Lower leg skin (tissue), 4 donors: ENCODE results near the gene KLHL40. TPM values are rescaled to one million over a fixed set of nuclear protein-coding genes. Genes with fewer than 3 reads are reported as not detected.

Experiments
- DNase-seq, 2 donors: peaks; one replicate each; pipeline ENCODE4 v3.0.0-alpha.2; 2019; ENCODE audit warnings: low spot score in 2 of 2
- H3K4me3 ChIP-seq: fragments of 200-600 bp; sonication (generic); 2 replicates; pipeline ENCODE4 v1.5.1; 2017; ENCODE audit warnings: mild to moderate bottlenecking, low read depth; ENCODE audit not compliant: poor library complexity, severe bottlenecking
- POLR2A ChIP-seq, 2 donors: fragments of 450-650 bp; IDR thresholded peaks; one replicate each; pipeline ENCODE4 v1.6.1; 2016 to 2017; ENCODE audit warnings: antibody characterized with exemption in 2 of 2, mild to moderate bottlenecking in 1 of 2, moderate library complexity in 1 of 2
- WGBS, 2 donors: methylation state at CpG; one replicate each; pipeline ENCODE4 v1.1.5; 2018; 5-methylcytosine and 5-hydroxymethylcytosine counted together
- intact Hi-C: fragments of 100-400 bp; cut with DNase I; formaldehyde crosslinking; loops from one replicate; pipeline ENCODE4 v1.15.0; 2023; ENCODE audit warnings: low total_unique reads
- total RNA-seq, 4 donors: library from RNA; depleted of rRNA; stranded (reverse); fragments of >200 nt; gene quantifications; one replicate each; pipeline ENCODE4 v1.1.0, GENCODE V29; 2016
- TF ChIP-seq, protein P1 (sequence below), 3 donors: fragments of 450-650 bp; IDR thresholded peaks; one replicate each; pipeline ENCODE4 v1.5.1; 2016; ENCODE audit warnings: antibody characterized with exemption in 3 of 3, mild to moderate bottlenecking in 3 of 3, moderate library complexity in 2 of 3

Gene KLHL40
- total RNA-seq, 4 donors from 2014 or later, result not detected

DNA sequence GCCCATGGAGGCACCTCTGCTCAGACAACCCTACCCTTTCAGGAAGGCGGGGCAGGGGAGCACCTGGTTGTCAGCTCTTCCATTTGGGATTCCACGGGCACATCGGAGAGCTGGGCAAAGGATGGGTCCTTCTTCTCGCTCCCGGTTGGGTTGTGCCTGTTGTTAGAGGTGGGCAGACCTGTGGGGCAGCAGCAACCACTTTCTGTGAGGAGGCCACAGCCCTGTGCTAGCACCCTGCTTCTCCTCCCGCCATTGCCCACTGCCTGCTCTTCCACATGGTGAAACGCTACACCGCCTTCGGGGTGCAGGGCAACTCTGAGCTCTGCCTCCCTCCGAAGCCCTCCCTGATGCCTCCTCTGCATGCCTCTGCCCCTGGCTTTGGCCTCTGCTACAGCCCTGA, 24.3 kb downstream of the KLHL40 start:
- TF ChIP-seq, protein P1, sequence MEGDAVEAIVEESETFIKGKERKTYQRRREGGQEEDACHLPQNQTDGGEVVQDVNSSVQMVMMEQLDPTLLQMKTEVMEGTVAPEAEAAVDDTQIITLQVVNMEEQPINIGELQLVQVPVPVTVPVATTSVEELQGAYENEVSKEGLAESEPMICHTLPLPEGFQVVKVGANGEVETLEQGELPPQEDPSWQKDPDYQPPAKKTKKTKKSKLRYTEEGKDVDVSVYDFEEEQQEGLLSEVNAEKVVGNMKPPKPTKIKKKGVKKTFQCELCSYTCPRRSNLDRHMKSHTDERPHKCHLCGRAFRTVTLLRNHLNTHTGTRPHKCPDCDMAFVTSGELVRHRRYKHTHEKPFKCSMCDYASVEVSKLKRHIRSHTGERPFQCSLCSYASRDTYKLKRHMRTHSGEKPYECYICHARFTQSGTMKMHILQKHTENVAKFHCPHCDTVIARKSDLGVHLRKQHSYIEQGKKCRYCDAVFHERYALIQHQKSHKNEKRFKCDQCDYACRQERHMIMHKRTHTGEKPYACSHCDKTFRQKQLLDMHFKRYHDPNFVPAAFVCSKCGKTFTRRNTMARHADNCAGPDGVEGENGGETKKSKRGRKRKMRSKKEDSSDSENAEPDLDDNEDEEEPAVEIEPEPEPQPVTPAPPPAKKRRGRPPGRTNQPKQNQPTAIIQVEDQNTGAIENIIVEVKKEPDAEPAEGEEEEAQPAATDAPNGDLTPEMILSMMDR (IDR thresholded peaks at IDR 0.05), result no peak
- TF ChIP-seq POLR2A (IDR thresholded peaks at IDR 0.05), result no peak
- intact Hi-C loops, result no loop called here
- no peak for DNase-seq
- 94 to 99% methylated on average over 10 of the region's 10 CpGs for WGBS, 2 donors
- H3K4me3 ChIP-seq, result no peak overlapping the region

DNA sequence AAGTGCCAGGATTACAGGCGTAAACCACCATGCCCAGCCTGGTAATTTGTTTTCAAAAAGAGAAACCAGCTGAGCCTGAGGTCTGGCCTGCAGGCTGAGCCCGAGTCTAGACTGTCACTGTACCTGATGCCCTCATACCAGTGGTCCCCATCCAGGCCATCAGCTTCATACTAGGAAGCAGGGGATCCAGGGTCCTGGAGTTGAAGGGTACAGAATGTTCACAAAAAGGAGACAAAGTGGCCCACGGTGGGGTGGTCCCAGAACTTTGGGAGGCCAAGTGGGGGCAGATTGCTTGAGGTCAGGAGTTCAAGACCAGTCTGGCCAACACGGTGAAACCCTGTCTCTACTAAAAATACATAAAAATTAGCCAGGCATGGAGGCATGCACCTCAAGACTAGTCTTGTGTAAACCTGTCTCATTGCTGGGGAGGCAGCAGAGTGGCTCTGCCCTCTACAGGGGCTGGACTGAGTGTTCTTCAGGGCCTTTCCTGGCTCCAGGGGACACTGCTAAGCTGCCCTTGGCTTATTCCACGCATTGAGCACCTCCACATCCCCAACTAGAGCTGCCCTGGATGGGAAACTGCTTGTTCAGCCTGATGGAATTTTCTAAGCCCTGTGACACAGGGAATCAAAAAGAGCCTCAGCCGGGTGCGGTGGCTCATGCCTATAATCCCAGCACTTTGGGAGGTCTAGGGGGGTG, 25.1 kb downstream of the KLHL40 start:
- TF ChIP-seq POLR2A (IDR thresholded peaks at IDR 0.05), result no peak
- TF ChIP-seq, protein P1 (IDR thresholded peaks at IDR 0.05), result no peak
- WGBS, 2 donors, result 77 to 81% methylated on average over 7 of the region's 7 CpGs
- no peak overlapping the region for H3K4me3 ChIP-seq
- DNase-seq, result no peak
- intact Hi-C loops, result no loop called here

DNA sequence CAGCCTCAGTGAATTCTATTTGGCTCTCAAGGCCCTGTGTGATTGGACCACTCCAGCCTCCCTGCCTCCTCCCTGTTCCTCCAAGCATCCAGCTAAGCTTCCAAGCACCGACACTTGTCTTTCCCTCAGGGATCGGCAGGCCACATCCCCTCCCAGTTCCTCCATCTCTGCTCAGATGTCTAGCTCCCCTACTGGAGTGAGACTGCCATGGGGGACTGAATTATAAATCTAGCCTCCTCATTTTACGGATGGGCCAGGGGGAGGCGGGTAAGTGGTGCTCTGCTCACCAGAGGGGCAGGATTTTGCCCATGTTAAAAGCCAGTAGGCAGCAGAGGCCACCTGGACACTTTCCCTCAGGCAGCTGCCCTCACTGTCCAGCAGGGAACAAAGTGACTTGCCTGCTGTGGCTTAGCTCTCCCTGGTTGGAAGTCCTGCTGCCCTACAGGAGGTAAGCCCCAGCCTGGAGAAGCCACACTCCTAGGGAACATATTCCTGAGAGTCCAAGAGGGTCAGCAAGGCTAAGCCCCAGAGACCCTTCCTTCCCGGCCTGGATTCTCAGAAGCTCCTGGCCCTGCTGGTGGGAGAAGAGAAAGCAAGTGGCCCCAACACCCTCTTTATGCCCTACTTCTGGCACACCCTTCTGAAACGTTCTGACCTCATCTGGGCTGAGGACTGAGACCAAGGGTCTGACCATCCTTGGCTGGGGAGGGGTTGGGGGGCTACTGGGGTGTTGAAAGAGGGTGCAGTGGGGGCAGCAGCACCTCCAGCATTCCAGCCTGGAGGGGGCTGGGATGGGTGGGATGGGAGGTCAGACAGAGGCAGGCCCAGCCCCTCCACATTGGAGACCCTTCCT, 26.4 kb downstream of the KLHL40 start:
- WGBS, 2 donors, result 47 to 61% methylated on average over 6 of the region's 6 CpGs
- peak in 1 of 2 donors; percentile 74 for DNase-seq
- TF ChIP-seq, protein P1 (IDR thresholded peaks at IDR 0.05), result no peak
- no peak for TF ChIP-seq POLR2A (IDR thresholded peaks at IDR 0.05)
- no peak overlapping the region for H3K4me3 ChIP-seq
- intact Hi-C loops, result no loop called here

DNA sequence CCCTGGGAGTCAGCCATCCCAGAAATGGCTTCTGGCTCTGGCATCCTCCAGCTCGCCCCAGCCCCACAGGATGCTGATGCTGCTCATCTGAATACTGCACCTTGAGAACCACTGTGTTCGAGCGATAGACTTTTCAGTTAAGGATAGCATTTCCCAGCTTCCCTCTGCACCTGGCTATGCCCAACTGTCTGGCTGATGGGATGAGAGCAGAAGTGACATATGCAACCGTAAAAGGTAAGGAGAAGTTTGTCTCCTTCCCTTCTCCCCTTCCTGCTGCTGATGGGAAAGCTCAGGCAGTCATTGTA, 27.0 kb downstream of the KLHL40 start:
- no peak overlapping the region for H3K4me3 ChIP-seq
- TF ChIP-seq POLR2A (IDR thresholded peaks at IDR 0.05), result no peak
- TF ChIP-seq, protein P1 (IDR thresholded peaks at IDR 0.05), result no peak
- no peak for DNase-seq
- WGBS, 2 donors, result 94 to 96% methylated on average over 3 to 4 of the region's 4 CpGs
- intact Hi-C loops, result no loop called here

DNA sequence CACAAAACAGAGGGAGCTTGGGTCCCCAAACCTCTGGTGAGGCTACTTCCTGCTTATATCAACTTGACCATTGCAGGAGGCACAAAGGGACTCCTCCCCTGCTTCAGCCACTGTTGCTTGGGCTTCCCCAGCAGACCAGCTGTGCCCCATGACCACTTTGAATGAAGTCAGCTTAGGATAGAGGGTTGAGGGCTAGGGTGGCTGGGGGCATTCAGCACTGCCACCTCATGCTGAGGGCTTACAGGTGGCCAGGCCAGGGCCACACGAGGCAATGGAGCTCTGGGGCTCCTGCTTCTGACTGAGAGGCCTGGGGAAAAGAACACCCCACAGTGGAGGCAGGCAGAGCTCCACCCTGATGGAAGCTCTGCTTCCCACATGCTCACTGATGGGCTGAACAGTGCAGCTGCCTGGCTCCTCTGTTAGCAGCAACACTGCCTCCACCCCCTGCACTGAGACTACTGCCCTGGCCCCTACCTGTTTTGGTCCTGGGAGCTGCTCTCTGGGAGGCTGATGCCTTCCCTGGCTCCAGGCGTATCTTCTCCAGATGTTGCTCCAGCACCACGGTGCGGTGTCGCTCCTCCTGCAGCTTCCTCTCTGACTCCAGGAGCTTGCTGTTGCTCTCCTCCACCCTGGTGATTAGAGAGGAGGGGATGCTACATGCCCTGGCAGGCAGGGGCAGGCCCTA, 27.5 kb downstream of the KLHL40 start:
- TF ChIP-seq, protein P1 (IDR thresholded peaks at IDR 0.05), result no peak
- no peak for TF ChIP-seq POLR2A (IDR thresholded peaks at IDR 0.05)
- peak in 1 of 2 donors; percentile 75 for DNase-seq
- H3K4me3 ChIP-seq, result no peak overlapping the region
- intact Hi-C loops, result no loop called here
- 46 to 70% methylated on average over 5 of the region's 5 CpGs for WGBS, 2 donors
